WTC11 (cell line): ENCODE data around the gene ADCY6.

Experiments
- CREB1 ChIP-seq: sonication (generic); formaldehyde crosslinking; IDR thresholded peaks from 2 replicates; pipeline ENCODE4 v1.8.0; 2023; ENCODE audit warnings: mild to moderate bottlenecking, missing genetic modification reagents
- CTCF ChIP-seq: fragments of 200-600 bp; IDR thresholded peaks from 2 replicates; pipeline ENCODE4 v1.8.0; 2022; ENCODE audit warnings: antibody characterized with exemption
- ESRRA ChIP-seq: sonication (generic); formaldehyde crosslinking; IDR thresholded peaks from 2 replicates; pipeline ENCODE4 v1.8.1; 2022; ENCODE audit warnings: mild to moderate bottlenecking, missing genetic modification reagents, borderline replicate concordance
- ETV6 ChIP-seq: sonication (generic); formaldehyde crosslinking; IDR thresholded peaks from 2 replicates; pipeline ENCODE4 v1.8.1; 2022; ENCODE audit warnings: mild to moderate bottlenecking, missing genetic modification reagents
- RELA ChIP-seq: sonication (generic); formaldehyde crosslinking; IDR thresholded peaks from 2 replicates; pipeline ENCODE4 v1.8.1; 2022; ENCODE audit warnings: missing genetic modification reagents, mild to moderate bottlenecking, borderline replicate concordance
- SP1 ChIP-seq: sonication (generic); formaldehyde crosslinking; conservative IDR thresholded peaks from 2 replicates; pipeline ENCODE4 v1.8.1; 2022; ENCODE audit warnings: missing genetic modification reagents
- TF ChIP-seq, protein P1 (sequence below): sonication (generic); formaldehyde crosslinking; IDR thresholded peaks from 2 replicates; pipeline ENCODE4 v1.8.1; 2023; ENCODE audit warnings: mild to moderate bottlenecking, moderate library complexity, missing genetic modification reagents
- TF ChIP-seq, protein P2 (sequence below): sonication (generic); formaldehyde crosslinking; IDR thresholded peaks from 2 replicates; pipeline ENCODE4 v1.8.1; 2022; ENCODE audit warnings: low read depth, missing genetic modification reagents, borderline replicate concordance

DNA sequence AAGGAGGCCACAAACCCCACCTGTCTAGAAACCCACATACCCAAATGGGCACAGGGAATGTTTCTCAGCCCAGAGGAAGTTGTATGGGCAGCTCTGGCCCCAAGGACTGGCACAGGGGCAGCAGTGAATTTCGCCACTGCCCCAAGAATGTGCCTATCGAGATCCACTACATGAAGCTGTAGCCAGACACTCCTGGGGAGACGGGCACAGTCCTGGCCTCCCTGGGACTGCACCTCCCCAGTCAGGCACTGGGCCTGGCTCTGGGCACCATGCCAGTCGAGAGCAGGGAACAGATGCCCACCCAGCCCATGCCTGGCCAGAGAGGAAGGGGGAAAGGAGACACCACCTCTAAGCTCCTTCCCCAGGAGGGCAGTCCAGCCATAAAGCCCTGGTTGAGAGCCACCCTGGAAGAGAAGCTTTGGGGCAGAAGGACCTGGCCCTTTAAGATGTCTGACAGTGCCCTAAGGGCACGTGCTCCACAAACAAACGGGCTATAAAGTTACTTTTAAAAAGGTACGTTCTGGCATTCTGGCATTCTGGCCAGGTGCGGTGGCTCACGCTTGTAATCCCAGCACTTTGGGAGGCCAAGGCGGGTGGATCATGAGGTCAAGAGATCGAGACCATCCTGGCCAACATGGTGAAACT lies 8.4 kb downstream of the ADCY6 start:
- TF ChIP-seq CTCF, result no peak
- TF ChIP-seq CREB1 (CRISPR knock-in tag), result no peak
- no peak for TF ChIP-seq RELA
- TF ChIP-seq, protein P1, sequence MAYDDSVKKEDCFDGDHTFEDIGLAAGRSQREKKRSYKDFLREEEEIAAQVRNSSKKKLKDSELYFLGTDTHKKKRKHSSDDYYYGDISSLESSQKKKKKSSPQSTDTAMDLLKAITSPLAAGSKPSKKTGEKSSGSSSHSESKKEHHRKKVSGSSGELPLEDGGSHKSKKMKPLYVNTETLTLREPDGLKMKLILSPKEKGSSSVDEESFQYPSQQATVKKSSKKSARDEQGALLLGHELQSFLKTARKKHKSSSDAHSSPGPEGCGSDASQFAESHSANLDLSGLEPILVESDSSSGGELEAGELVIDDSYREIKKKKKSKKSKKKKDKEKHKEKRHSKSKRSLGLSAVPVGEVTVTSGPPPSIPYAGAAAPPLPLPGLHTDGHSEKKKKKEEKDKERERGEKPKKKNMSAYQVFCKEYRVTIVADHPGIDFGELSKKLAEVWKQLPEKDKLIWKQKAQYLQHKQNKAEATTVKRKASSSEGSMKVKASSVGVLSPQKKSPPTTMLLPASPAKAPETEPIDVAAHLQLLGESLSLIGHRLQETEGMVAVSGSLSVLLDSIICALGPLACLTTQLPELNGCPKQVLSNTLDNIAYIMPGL, result no peak
- TF ChIP-seq ESRRA (CRISPR knock-in tag), result no peak
- TF ChIP-seq, protein P2, sequence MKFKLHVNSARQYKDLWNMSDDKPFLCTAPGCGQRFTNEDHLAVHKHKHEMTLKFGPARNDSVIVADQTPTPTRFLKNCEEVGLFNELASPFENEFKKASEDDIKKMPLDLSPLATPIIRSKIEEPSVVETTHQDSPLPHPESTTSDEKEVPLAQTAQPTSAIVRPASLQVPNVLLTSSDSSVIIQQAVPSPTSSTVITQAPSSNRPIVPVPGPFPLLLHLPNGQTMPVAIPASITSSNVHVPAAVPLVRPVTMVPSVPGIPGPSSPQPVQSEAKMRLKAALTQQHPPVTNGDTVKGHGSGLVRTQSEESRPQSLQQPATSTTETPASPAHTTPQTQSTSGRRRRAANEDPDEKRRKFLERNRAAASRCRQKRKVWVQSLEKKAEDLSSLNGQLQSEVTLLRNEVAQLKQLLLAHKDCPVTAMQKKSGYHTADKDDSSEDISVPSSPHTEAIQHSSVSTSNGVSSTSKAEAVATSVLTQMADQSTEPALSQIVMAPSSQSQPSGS (CRISPR knock-in tag), result no peak
- no peak for TF ChIP-seq ETV6 (CRISPR knock-in tag)
- no peak for TF ChIP-seq SP1
